HG02981 (cell line): ENCODE results near the gene RNASEH2B.

Experiments
- ATAC-seq: cut with Tn5 transposase; IDR thresholded peaks from one replicate; pipeline ENCODE4 v1.9.1; 2021; ENCODE audit warnings: mild to moderate bottlenecking, moderate library complexity; ENCODE audit not compliant: unreplicated experiment

The RNASEH2B gene, protein sequence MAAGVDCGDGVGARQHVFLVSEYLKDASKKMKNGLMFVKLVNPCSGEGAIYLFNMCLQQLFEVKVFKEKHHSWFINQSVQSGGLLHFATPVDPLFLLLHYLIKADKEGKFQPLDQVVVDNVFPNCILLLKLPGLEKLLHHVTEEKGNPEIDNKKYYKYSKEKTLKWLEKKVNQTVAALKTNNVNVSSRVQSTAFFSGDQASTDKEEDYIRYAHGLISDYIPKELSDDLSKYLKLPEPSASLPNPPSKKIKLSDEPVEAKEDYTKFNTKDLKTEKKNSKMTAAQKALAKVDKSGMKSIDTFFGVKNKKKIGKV

DNA sequence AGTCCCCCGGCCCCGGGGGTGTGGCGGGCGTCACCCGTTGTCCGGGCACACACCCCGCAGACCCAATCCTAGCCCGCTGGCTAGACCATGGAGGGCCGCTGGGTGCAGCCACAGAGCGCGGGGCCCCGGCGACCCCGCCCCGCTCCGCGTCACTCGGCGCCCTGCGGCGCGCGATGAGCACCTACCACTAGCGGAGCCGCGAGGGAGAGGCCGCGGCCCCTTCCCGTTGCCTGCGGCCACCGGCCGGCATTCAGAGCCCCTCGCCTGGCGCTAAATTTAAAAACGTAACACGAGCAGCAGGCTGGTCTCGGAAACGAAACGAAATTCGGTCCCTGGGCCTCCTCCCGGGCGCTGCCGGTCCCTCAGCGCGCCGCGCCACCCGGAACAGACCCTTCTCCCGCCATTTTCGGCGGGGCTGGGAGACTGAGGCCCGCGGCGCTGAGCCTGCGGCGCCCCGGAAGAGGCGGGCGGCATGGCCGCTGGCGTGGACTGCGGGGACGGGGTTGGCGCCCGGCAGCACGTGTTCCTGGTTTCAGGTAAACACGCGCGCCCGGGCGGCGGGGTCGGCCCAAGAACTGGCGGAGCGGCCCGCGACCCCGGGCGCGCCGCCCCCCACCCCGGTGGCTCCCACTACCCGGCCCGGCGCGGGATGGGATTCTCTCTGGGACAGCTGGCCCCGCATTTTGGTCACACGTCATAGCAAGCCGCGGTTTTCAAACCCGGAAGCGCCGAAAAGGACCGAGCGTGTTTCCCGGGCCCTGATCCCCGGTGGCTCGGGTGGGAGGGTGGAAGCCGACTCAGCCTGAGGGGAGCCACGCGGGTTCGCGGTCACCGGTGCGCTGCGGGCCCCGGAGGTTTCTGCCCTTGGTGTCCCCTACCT lies at the start of gene RNASEH2B:
Gene RNASEH2B (plus strand): TSS at position 187 of the 880 bp plus-strand sequence. CDS start 286 bp downstream, at position 473.
- ATAC-seq = peak; percentile 71

- ATAC-seq = no peak
Measured at GRCh38 chr13:50864492-50864891, 45.1 kb upstream of the RNASEH2B start.

GRCh38 chr13:50866817-50867636 lies 42.6 kb upstream of the RNASEH2B start:
- no peak for ATAC-seq

DNA sequence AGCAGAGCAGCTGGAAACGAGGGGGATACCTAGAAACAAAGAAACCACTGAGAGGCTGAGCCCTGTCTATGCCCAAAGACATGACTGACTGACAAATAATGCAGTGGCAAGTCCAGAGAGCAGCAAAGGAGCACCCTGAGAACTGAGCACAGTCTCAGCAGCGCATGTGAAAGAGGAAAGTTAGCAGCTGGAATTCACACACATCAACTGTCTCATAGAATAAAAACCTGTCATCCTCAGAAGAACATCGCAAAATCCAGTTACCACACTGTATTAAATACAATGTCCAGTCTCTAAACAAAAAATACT lies 42.0 kb upstream of the RNASEH2B start:
- no peak for ATAC-seq

- no peak for ATAC-seq
Measured at GRCh38 chr13:50871405-50871804, 38.2 kb upstream of the RNASEH2B start.

DNA sequence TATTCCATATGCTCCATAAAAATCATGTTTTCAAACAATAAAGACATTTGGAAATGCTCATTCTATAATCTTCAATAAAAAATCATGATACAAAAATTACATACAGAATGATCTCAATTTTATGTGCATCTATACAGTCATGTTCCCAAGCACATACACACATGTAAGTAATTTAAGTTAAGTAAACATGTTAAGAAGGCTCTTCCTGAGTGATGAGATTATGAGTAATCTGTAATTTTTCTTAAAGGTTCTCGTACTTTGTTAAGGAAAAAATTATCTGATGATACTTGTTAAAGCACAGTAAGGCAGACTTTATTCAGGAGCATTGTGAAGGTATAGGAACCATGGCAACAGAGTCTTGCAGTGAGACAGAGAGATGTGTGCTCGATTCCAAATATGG lies 36.1 kb upstream of the RNASEH2B start:
- ATAC-seq = no peak

DNA sequence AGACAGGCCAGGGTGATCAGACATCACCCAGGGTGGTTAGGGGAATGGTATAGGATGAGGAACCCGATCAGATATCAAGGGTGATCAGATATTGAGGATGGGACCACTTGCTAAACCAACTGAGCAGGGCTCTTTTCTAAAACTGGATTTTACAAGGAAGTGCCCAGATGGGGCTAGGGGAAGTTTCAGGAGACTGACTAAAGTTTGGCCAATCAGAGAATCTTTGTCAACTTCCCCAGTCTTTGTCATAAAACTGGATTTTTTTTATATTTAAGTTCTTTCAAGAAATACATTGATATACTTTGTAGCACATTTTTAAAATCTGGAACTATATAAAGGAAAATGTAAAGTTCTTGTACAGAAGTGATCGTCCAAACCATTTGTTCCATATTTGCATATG lies 35.6 kb upstream of the RNASEH2B start:
- no peak for ATAC-seq

DNA sequence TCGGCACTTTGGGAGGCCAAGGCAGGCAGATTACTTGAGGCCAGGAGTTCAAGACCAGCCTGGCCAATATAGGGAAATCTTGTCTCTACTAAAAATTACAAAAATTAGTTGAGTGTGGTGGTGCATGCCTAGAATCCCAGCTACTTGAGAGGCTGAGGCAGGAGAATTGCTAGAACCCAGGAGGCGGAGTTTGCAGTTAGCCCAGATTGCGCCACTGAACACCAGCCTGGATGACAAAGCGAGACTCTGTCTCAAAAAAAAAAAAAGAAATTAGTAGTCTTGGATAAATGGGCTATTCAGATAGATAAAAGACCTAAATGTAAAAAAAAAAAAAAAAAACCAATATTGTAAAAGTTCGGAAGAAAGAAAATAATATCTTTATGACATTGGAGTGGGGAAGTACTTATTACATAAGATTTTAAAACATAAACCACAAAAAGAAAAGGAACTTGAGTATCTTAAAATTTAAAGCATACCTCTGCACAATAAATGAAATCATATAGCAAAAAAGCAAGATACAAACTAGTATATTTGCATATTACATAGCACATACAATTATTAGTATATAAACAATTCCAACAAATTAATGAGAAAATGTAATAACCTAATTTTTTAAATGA lies 26.7 kb upstream of the RNASEH2B start:
- no peak for ATAC-seq

DNA sequence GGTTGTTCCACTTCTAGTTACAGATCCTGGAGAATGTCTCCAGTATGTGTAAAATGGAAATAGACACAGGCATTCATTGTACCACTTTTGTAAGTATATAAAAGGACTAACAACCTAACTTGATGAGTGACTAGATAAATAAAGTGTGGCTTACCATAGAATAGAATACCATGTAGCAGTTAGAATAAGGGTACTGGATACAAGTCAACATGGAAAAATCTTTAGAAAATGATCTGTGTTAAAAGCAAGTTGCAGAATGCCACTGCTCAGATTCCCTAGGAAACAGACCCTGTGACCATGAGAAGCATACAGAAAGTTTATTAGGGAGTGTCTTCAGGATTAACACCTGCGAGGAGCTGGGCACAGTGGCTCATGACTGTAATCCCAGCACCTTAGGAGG lies 25.9 kb upstream of the RNASEH2B start:
- no peak for ATAC-seq

GRCh38 chr13:50884265-50884664 lies 25.3 kb upstream of the RNASEH2B start:
- no peak for ATAC-seq

GRCh38 chr13:50887151-50887550 lies 22.4 kb upstream of the RNASEH2B start:
- ATAC-seq = no peak

DNA sequence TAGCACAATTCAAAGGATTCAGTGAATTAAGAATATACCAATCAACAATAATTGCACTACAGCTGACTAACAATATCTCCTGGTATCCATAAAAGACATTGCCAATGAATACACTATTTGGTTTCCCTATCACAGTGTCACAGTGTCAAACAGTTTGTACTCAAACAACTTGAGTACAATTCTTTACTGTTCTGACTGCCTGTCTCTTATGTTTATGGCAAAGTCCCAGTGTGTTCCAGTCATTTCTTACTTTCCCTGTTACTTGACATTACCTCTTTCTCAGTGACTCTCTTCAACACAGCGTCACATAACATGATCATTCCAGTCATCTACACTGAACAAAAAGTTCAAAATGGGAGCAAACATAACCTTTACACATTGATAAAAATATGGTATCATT lies 21.2 kb upstream of the RNASEH2B start:
- no peak for ATAC-seq

- ATAC-seq = no peak
Measured at GRCh38 chr13:50889317-50889716, 20.3 kb upstream of the RNASEH2B start.

GRCh38 chr13:50891206-50891605 lies 18.4 kb upstream of the RNASEH2B start:
- ATAC-seq = no peak

- peak; percentile 33 for ATAC-seq
Measured at GRCh38 chr13:50892210-50892944, 17.2 kb upstream of the RNASEH2B start.

DNA sequence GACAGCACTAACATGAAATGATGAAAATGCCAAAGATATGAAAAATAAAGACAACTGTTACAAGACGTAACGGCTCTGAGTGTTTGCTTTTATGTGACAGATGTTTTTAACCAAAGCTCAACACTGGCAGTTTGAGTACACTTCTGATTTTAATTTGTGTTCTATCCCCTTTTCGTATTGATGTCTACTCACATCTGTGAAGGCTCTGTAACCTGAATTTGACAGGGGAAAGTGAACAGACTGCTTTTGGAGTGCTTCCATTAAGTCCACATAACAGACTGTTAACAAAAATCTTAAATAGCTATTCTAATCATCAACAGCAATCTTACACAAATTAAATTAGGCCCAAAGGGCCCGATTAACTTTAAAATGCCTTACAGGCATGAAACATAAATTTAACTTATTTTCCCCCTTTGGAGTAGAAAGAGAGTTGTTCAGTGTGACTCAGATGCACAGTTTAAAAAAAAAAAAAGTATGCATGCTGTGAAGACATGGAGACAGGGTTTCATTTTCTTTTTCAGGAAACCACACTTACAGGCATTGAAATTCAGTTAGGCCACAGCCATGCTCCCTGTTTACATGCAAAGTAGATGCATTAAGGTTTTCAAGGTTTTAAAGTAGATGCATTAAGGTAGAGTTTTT lies 16.3 kb upstream of the RNASEH2B start:
- ATAC-seq = peak; percentile 88

DNA sequence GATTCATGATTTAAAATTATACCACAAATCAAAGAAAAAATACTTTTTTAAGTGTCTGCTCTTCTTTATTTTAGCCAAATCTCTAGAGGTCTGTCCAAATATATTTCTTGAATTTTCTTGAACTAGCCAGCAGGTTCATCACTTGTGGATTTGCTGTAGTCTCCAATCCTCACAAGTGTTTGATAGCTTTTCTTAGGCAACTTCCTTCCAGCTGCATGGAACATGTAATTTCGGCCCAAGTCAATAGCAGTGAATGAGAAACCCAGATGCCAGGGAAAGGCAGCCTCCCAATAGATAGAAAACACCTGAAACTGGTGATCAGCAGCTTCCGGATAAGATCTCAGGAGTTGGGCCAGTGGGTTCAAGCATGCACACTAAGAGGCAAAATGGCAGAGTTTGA lies 15.6 kb upstream of the RNASEH2B start:
- no peak for ATAC-seq

DNA sequence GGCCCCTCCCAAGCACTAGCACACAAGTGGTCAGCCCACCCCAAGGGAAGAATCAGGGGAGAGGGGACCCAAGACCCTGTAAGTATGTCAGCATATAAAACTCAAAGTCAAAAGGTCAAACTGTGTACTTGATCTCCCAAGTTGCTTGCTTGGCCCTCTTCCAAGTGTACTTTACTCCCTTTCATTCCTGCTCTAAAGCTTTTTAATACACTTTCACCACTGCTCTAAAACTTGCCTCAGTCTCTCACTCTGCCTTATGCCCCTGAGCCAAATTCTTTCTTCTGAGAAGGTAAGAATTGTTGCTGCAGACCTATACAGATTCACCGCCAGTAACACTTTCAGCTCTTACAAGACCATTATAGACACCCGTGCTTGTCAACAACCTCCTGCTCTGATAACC lies 15.1 kb upstream of the RNASEH2B start:
- no peak for ATAC-seq

DNA sequence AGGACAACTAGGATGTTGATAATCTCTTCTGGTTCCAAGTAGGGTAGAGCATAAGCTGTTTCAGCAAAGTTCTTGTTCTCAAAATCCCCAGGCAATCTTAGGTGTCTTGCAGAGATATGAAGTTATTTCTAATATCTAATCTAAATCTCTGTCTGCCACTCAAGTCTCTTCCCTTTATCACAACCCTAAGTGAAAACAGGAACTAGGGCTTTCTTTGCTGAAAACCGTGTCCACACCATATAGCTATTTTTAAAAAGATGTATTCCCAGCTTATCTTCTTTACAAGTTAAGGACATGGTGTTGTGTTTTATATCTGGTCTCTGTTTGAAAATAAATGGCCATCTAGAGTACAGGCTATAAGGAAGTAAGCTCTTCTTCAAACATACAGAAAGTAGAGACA lies 11.3 kb upstream of the RNASEH2B start:
- ATAC-seq = no peak

- ATAC-seq = no peak
Measured at GRCh38 chr13:50901701-50902100, 7.9 kb upstream of the RNASEH2B start.
